ENCODE results near the gene NDUFV3. TPM values are rescaled to one million over a fixed set of nuclear protein-coding genes. Genes with fewer than 3 reads are reported as not detected.

The NDUFV3 gene
- total and polyA plus RNA-seq, 5 donors from 2014 or later: 12.2 to 19.7 (median 15.8) TPM

- Mint-ChIP-seq H3K4me3 (no peak overlapping the region), H3K4me1 (peaks cover 0 to 6% (median 2%) of the 10 kb centered on the region in 4 donors), H3K27me3 (no peaks in the 10 kb centered on the region), H3K27ac (no peak overlapping the region), H3K9me3 (no peaks in the 10 kb centered on the region), H3K36me3 (no peaks in the 10 kb centered on the region)
- H3K9me3 ChIP-seq (ENCODE audit: control insufficient read depth in 2 of 2, low read length in 2 of 2): no peaks in the 10 kb centered on the region
- no peaks in the 10 kb centered on the region for H3K27me3 ChIP-seq (ENCODE audit: control insufficient read depth, insufficient read depth, low read length)
- H3K4me3 ChIP-seq (ENCODE audit: low read depth, low read length): no peak overlapping the region
- ATAC-seq (ENCODE audit: low read depth in 2 of 2): no peak
- DNase-seq: no peak
- H3K4me1 ChIP-seq (ENCODE audit: control insufficient read depth, insufficient read depth, low read length, poor library complexity, severe bottlenecking): peaks cover 5% of the 10 kb centered on the region
- no peaks in the 10 kb centered on the region for H3K36me3 ChIP-seq (ENCODE audit: control insufficient read depth, insufficient read depth, low read length)
- no peak overlapping the region for H3K27ac ChIP-seq (ENCODE audit: insufficient read depth, low read length, poor library complexity, severe bottlenecking)
Measured at GRCh38 chr21:42959728-42960127, 66.6 kb downstream of the NDUFV3 start.

DNA sequence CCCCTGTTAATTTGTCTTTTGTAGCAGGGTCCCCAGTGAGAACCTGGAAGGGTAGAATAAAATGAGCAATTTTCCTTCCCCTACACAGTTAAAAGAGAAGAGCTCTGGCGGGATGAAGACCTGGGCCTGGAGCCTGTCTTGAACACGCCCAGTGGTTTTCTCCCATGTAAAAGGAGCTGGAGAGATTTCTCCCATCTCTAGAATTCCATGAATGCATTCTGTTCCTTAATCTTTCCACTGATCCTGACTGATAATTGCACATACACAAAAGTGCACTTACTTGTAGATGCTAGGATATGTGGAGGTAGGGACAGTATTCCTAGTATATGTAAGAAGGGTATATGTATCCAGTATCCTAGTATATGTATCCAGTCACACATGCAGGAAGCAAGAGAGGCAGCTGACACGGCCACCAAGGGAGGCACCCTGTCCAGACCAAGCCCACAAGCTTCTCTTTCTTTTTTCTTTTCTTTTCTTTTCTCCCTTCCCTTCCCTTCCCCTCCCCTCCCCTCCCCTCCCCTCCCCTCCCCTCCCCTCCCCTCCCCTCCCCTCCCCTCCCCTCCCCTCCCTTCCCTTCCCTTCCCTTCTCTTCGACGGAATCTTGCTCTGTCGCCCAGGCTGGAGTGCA is 69.4 kb downstream of the NDUFV3 start:
- H3K4me1 Mint-ChIP-seq: peaks cover 0 to 6% (median 2%) of the 10 kb centered on the region in 4 donors
- Histone ChIP-seq H3K27ac (ENCODE audit: insufficient read depth, low read length, poor library complexity, severe bottlenecking) (no peak overlapping the region), H3K4me3 (ENCODE audit: low read depth, low read length) (no peak overlapping the region), H3K27me3 (ENCODE audit: control insufficient read depth, insufficient read depth, low read length) (no peaks in the 10 kb centered on the region), H3K36me3 (ENCODE audit: control insufficient read depth, insufficient read depth, low read length) (no peaks in the 10 kb centered on the region), H3K9me3 (ENCODE audit: control insufficient read depth in 2 of 2, low read length in 2 of 2) (no peaks in the 10 kb centered on the region), H3K4me1 (ENCODE audit: control insufficient read depth, insufficient read depth, low read length, poor library complexity, severe bottlenecking) (peaks cover 5% of the 10 kb centered on the region)
- H3K4me3 Mint-ChIP-seq: no peak overlapping the region
- peaks cover 5% of the 10 kb centered on the region for H3K27me3 Mint-ChIP-seq
- H3K9me3 Mint-ChIP-seq: no peaks in the 10 kb centered on the region
- ATAC-seq (ENCODE audit: low read depth in 2 of 2) (no peak), DNase-seq (no peak)
- no peaks in the 10 kb centered on the region for H3K36me3 Mint-ChIP-seq
- peak overlapping the region in 1 of 3 donors; percentile 43 for H3K27ac Mint-ChIP-seq

Other genes with a start within 250 kb of the NDUFV3 start
- gene PDE9A, start 239.7 kb upstream of the NDUFV3 start, total RNA-seq: 7.3 TPM
- gene PDE9A, start 239.7 kb upstream of the NDUFV3 start, polyA plus RNA-seq: 1 to 10 TPM; 1.4 to 3.5 (median 2.3) TPM
- gene WDR4, start 13.8 kb upstream of the NDUFV3 start, total RNA-seq: 18.4 TPM
- gene WDR4, start 13.8 kb upstream of the NDUFV3 start, polyA plus RNA-seq: 1 to 10 TPM; 5.7 to 8.8 (median 7.4) TPM
- gene ERVH48-1, start 32.3 kb downstream of the NDUFV3 start, total RNA-seq: not detected
- gene ERVH48-1, start 32.3 kb downstream of the NDUFV3 start, polyA plus RNA-seq: under 1 TPM in 2 of 4 donors, not detected in 2; 0.07 to 0.23 TPM
- gene PKNOX1, start 81.3 kb downstream of the NDUFV3 start, total RNA-seq: 21.5 TPM
- 10 to 100 TPM; 13.0 to 22.6 (median 16.8) TPM for gene PKNOX1, start 81.3 kb downstream of the NDUFV3 start, polyA plus RNA-seq
- gene CBS, start 182.5 kb downstream of the NDUFV3 start, total RNA-seq: not detected
- gene CBS, start 182.5 kb downstream of the NDUFV3 start, polyA plus RNA-seq: under 1 TPM in 1 of 4 donors, not detected in 3; 0.20 TPM
- 106 TPM for gene U2AF1, start 214.3 kb downstream of the NDUFV3 start, total RNA-seq
- gene U2AF1, start 214.3 kb downstream of the NDUFV3 start, polyA plus RNA-seq: 10 to 100 TPM; 45.8 to 96.4 (median 69.9) TPM